Mesothelial cell of epicardium (in vitro differentiated cells): ENCODE measurements around the gene DENND1B. TPM values are rescaled to one million over a fixed set of nuclear protein-coding genes. Genes with fewer than 3 reads are reported as not detected.

ENCODE experiments used
- DNase-seq, 2 experiments: peaks; one replicate each; pipeline ENCODE4 v3.0.0; 2021; ENCODE audit warnings: low spot score in 2 of 2; ENCODE audit not compliant: unreplicated experiment in 2 of 2
- H3K27ac Mint-ChIP-seq: 2 replicates; pipeline ENCODE4 v1.8.0; 2021; ENCODE audit warnings: mixed read lengths
- H3K27me3 Mint-ChIP-seq: 2 replicates; pipeline ENCODE4 v1.8.0; 2021; ENCODE audit warnings: low read depth, mixed read lengths
- H3K36me3 Mint-ChIP-seq: 2 replicates; pipeline ENCODE4 v1.8.0; 2021; ENCODE audit warnings: mixed read lengths
- H3K4me1 Mint-ChIP-seq: 2 replicates; pipeline ENCODE4 v1.8.0; 2021; ENCODE audit warnings: mixed read lengths
- H3K4me3 Mint-ChIP-seq: 2 replicates; pipeline ENCODE4 v1.8.0; 2021; ENCODE audit warnings: mild to moderate bottlenecking, moderate library complexity, mixed read lengths
- H3K9me3 Mint-ChIP-seq: 2 replicates; pipeline ENCODE4 v1.8.0; 2021; ENCODE audit warnings: mixed read lengths
- total RNA-seq: library from RNA; stranded (reverse); gene quantifications from 3 replicates; pipeline ENCODE4 v1.2.1, GENCODE V29; 2021
- TF ChIP-seq, protein P1 (sequence below): fragments of 200-600 bp; sonication (generic); IDR thresholded peaks from one replicate; pipeline ENCODE4 v1.5.0; 2021; ENCODE audit warnings: antibody characterized with exemption; ENCODE audit not compliant: unreplicated experiment

DENND1B gene
- total RNA-seq, 1 donor from 2014 or later, result 27.9 TPM

DNA sequence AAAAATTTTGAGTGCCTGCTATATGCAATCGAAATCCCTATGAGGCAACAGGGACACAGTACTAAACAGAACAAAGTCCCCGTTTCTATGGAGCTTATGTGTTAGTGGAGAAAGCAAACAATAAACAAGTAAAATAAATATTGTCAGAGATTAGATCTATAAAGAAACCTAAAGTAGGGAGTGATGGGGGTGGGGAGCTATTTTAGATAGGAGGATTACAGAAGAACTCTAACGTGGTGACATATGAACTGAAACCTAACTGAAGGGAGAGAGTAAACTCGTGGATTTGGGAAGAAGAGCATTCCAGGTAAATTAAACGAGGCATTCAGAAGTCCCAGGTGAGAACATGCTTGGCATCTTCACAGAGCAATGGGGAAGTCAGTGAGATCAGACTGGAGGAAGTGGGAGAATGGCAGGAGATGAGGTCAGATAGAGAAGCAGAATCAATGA is 154.5 kb downstream of the DENND1B start:
- Mint-ChIP-seq H3K4me3 (no peak overlapping the region), H3K27me3 (no peaks in the 10 kb centered on the region), H3K4me1 (peaks cover 36% of the 10 kb centered on the region), H3K9me3 (peaks cover 11% of the 10 kb centered on the region), H3K36me3 (peaks cover 14% of the 10 kb centered on the region), H3K27ac (no peak overlapping the region)
- no peak for DNase-seq
- TF ChIP-seq, protein P1, sequence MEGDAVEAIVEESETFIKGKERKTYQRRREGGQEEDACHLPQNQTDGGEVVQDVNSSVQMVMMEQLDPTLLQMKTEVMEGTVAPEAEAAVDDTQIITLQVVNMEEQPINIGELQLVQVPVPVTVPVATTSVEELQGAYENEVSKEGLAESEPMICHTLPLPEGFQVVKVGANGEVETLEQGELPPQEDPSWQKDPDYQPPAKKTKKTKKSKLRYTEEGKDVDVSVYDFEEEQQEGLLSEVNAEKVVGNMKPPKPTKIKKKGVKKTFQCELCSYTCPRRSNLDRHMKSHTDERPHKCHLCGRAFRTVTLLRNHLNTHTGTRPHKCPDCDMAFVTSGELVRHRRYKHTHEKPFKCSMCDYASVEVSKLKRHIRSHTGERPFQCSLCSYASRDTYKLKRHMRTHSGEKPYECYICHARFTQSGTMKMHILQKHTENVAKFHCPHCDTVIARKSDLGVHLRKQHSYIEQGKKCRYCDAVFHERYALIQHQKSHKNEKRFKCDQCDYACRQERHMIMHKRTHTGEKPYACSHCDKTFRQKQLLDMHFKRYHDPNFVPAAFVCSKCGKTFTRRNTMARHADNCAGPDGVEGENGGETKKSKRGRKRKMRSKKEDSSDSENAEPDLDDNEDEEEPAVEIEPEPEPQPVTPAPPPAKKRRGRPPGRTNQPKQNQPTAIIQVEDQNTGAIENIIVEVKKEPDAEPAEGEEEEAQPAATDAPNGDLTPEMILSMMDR, result no peak

DNA sequence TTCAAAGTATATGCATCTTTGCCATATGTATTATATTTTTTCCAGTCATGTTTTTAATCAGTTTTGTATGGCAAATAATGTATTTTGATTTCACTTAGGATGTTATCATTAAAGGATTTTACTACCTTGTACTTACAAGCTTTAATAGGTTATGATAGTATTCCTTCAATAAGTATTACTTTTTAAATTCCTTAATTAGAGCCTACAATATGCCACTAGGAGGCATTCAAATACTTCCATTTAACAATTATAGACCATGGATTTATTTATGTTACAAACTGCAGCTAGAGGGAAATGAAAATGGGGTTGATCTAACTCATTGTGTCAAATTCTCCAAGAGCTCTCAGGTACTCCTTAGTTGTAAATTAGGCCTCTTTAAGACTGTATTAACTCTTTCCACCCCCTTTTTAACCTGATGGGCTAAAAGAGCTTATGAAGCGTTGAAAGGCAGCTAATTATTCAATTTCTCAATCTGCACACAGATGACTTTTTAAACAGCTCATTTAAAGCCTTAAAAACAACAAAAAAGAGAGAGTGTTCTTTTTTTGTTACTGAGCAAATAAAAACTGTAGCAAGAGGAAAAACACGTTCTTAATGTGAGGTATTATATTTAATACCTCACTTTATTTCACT is 156.2 kb downstream of the DENND1B start:
- Mint-ChIP-seq H3K9me3 (peaks cover 3% of the 10 kb centered on the region), H3K4me3 (no peak overlapping the region), H3K4me1 (peaks cover 41% of the 10 kb centered on the region), H3K27ac (no peak overlapping the region), H3K36me3 (peaks cover 4% of the 10 kb centered on the region), H3K27me3 (no peaks in the 10 kb centered on the region)
- no peak for DNase-seq
- TF ChIP-seq, protein P1, result peak; percentile 56

DNA sequence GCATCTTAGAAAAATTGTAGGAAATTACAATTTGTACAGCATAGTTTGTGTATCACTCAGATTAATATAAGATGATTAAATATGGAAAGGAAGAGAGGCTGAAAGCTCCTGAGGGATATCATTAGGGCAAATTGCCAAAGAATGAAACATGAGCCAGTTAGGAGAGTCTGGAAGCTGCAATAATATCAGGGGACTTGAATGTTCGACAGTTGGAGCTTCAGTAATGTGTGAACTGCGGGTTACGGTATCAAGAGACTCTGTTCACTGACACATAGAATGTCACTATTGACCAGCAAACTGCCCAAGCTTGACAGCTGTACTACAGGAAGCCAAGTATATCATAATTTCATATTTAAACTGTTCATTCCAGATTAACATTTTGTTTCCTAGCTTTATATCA is 157.2 kb downstream of the DENND1B start:
- no peak overlapping the region for H3K4me3 Mint-ChIP-seq
- H3K27ac Mint-ChIP-seq, result peak overlapping the region; percentile 64
- no peaks in the 10 kb centered on the region for H3K36me3 Mint-ChIP-seq
- TF ChIP-seq, protein P1, result no peak
- no peak for DNase-seq
- no peaks in the 10 kb centered on the region for H3K9me3 Mint-ChIP-seq
- H3K27me3 Mint-ChIP-seq, result no peaks in the 10 kb centered on the region
- H3K4me1 Mint-ChIP-seq, result peaks cover 41% of the 10 kb centered on the region

DNA sequence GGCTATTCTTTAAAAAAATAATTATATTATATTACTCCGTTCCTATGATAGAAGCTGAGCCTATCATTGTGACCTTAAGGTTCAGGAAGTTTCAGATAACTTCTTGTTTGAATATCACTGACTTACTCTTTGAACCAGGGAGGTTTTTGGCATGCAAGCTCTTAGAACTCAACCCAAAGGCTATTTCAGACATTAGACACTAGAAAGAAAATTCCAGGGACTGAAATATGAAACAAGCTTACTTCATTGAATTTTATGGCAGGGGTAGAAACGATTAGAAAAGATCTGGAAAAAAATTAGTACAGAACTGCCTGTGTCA is 159.6 kb downstream of the DENND1B start:
- Mint-ChIP-seq H3K4me3 (no peak overlapping the region), H3K27ac (peak overlapping the region; percentile 56), H3K36me3 (no peaks in the 10 kb centered on the region), H3K4me1 (peaks cover 33% of the 10 kb centered on the region), H3K9me3 (no peaks in the 10 kb centered on the region), H3K27me3 (no peaks in the 10 kb centered on the region)
- TF ChIP-seq, protein P1, result no peak
- no peak for DNase-seq

DNA sequence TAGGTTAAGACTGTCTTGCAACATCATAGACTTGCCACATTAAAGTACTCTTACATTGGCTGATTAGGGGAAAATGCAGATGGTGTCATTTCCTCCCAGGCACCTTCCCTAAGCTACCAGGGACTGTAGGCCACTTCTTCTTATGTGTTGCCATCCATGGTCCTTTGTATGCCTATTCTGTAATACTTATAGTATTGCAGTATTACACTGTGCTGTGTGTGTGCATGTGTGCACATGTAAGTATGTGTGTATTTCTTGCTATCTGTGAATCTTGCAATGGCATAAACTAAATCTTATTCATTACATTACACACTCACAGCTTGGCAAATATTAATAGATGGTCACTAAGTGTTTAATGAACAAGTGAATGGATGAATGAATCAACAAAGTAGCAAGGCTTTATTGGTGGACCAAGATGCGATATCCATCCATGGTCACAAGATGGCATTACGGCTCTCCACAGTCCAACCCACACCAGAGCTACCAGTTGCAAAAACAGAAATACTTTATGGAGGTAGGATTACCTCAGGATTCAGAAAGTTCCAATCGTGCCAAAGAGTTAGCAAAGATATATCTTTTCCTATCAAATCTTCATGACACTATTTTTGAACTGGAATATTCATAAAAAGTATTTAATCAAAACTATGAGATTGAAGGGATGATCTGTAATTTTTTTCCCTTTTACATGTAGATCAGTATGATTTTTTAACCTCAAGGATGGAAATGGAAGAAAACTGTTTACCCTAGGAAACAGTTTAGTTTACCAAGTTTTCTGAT is 160.2 kb downstream of the DENND1B start:
- H3K27me3 Mint-ChIP-seq, result no peaks in the 10 kb centered on the region
- no peak overlapping the region for H3K27ac Mint-ChIP-seq
- H3K4me3 Mint-ChIP-seq, result no peak overlapping the region
- no peak for DNase-seq
- no peaks in the 10 kb centered on the region for H3K36me3 Mint-ChIP-seq
- TF ChIP-seq, protein P1, result peak; percentile 49
- peaks cover 33% of the 10 kb centered on the region for H3K4me1 Mint-ChIP-seq
- no peaks in the 10 kb centered on the region for H3K9me3 Mint-ChIP-seq
